Germinal center (tissue), 1 donor: Measurements from ENCODE around the gene PRAMEF4.
"Not testable (repeated sequence)": the region's sequence is repeated elsewhere in the genome, so short reads cannot be mapped to it uniquely, and the experiment has no call there.

Experiments
- DNase-seq: peaks from one replicate; pipeline ENCODE4 v3.0.0; 2012; ENCODE audit warnings: mixed read lengths, low spot score

The PRAMEF4 gene

DNA sequence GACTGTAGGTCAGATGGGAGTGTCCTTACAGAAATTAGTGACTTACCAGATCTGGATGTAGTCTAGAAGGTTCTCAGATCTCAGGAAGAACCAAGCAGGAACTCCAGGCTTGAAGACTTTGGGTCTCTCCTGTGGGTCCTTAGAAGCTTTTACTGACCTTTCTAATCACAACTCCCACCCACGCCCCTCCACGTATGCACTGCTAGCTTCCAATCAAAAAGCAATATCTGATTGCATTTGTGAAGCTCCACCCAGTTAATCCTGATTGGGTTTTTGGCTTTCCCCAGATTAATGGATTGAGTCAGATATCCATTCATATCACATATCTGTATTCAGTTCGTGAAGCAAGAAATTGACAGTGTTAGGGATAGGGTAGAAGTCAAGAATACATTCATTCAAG is at the start of gene PRAMEF4:
Gene PRAMEF4, minus strand, starts transcription at position 101 of the 400 bp plus-strand sequence. CDS start 2,807 bp downstream, outside the sequence.
- DNase-seq = not testable (repeated sequence)

DNA sequence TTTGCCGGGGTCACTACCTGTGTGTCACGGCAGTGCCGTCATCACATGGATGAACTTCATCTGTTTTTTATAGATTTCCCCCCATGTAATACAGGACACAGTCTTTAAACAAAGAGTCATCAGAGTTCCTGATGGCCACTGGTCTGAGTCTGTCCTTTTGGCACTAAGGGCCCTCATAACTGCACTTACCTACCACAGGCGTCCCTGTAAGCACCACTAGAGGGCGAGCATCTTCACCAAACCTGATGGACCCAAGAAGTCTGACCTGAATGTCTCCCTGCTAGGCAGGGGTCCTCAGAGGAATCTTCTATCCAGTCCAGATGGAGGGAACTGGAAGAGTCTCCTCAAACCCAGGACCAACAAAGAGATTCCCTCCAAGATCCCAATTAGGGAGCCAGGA is 38.4 kb upstream of the PRAMEF4 start:
- DNase-seq = not testable (repeated sequence)

DNA sequence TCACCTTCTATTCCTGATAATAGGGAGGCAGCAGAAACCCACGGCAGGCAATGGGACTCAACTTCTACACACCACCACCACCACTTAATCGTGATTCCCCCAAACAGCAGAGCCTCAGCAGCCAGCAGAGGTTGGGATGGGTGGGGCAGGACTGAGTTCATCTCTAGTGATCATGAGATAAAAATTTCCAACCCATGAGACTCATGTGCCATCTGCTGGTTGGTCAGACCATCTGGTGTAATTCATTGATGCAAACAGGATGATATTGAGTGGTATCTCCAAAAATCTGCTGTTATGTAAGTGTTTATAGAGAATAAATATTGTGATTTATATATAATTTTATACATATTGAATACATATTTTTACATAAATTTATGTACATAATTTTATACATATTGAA is 35.7 kb upstream of the PRAMEF4 start:
- not testable (repeated sequence) for DNase-seq

DNA sequence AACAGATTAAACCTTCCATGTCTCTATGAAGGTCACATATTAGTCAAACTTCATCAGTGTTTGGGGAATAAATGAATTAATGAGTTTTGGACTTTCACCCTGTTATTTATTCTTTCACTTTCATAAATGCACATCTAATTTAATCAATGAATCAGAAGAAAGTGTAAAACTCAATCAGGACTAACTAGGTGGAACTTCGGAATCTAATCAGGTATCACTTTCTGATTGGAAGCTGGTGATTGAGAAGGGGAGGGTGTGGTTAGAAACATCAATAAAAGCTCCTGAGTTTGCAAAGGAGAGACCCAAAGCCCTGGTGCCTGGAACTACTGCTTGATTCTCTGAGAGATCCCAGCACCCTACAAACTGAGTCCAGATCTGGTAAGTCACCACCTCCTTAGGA is 30.3 kb upstream of the PRAMEF4 start, which contains the start of gene PRAMEF7:
Gene PRAMEF7, plus strand, starts transcription at position 301 of the 400 bp plus-strand sequence. CDS start 1,083 bp downstream, outside the sequence.
- not testable (repeated sequence) for DNase-seq

DNA sequence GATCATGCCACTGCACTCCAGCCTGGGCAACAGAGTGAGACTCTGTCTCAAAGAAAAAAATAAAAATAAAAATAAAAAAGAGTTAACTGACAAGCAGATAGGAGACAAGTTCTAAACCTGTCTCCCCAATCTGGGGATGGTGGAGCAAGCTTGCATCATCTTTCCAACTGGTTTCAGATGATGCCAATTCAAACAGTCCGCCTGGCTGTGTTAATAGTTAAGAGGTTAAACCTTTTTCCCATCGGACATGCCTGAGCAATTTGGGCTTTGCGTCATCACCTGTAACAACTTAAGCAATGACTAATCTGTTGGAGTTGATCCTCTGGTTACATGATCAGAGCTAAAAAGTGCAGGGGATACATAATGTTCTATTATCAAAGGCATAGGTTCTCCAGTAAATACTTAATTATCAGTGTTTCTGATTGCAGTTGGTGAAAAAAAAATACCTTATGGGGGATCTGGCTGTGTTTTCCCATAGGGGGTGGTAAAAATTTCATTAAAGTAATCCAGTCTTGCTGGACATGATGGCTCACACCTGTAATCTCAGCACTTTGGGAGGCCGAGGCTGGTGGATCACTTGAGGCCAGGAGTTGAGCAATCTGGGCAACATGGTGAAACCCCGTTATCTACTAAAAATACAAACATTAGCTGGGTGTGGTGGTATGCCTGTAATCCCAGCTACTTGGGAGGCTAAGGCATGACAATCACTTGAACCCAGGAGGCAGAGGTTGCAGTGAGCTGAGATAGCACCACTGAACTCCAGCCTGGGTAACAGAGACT is 18.0 kb upstream of the PRAMEF4 start:
- not testable (repeated sequence) for DNase-seq

DNA sequence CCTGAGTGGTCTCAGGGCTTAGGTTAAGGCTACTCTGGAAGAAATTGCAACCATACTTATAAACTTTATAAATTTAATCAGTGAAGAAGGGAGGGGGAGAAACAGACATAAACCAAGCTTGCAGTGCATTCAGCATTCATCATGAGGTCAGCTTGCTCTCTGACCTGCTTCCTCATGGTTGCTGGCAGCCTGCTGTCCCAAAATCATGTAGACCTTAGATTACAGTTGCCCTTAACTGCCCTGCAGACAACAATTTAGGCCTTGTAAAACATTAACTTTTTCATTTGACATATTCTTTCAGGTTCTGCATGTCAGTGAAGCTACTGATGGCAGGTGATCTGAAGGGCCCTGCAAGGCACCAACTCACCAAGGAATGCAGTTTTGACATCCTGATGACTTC is 13.2 kb upstream of the PRAMEF4 start:
- not testable (repeated sequence) for DNase-seq

DNA sequence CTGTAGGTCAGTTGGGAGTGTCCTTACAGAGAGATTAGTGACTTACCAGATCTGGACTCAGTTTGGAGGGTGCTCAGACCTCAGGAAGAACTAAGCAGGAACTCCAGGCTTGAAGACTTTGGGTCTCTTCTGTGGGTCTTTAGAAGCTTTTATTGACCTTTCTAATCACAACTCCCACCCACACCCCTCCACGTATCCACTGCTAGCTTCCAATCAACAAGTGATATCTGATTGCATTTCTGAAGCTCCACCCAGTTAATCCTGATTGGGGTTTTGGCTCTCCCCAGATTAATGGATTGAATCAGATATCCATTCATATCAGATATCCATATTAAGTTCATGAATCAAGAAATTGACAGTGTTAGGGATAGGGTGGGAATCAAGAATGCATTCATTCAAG is 12.2 kb upstream of the PRAMEF4 start, which contains the start of gene PRAMEF10:
Gene PRAMEF10, minus strand, starts transcription at position 101 of the 400 bp plus-strand sequence. CDS start 2,423 bp downstream, outside the sequence.
- not testable (repeated sequence) for DNase-seq

DNA sequence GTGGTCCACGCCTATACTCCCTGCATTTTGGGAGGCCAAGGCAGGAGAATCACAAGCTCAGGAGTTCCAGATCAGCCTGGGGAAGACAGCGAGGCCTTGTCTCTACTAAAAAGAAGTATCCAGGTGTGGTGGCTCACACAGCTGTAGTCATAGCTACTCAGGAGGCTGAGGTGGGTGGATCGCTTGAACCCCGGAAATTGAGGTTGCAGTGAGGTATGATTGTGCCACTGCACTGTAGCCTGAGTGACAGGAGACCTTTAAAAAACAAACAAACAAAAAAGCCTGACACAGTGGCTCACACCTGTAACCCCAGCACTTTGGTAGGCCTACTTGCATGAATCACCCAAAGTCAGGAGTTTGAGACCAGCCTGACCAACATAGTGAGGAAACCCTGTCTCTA is 7.5 kb downstream of the PRAMEF4 start:
- not testable (repeated sequence) for DNase-seq

DNA sequence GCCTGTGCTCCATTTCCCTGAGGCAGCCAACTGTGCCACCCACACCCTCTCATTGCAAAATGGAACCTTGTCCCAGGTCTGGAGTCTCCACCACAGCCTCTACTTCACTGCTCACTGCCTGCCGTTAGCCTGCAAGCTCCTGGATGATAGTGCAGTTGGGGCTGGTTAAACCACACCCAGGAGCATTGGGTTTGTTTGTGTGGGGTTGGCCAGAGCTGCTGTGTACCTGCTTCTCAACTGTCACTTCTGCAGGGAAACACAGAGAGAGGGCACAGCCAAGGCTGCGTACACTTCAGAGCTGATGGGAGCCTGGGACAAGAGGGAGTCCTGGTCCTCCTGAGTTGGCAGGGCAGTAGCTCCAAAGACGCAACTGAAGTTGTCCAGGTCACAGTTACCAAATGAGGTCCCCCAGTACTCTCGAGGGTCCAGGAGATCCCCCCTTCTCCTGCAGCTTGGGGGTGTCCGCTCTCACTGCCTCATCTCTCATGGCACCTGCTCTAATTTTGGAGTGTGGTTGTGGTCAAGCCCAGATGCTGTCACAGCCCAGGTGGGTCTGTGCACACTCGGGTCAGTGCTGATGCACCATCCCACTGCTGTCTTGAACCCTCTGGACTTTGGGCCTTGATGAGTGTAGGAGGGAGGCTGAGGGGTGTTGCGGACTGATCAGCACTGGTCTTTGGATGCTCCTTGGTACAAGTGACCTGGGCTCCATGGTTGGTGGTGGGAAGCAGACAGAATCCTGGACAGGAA is 22.7 kb downstream of the PRAMEF4 start:
- not testable (repeated sequence) for DNase-seq

DNA sequence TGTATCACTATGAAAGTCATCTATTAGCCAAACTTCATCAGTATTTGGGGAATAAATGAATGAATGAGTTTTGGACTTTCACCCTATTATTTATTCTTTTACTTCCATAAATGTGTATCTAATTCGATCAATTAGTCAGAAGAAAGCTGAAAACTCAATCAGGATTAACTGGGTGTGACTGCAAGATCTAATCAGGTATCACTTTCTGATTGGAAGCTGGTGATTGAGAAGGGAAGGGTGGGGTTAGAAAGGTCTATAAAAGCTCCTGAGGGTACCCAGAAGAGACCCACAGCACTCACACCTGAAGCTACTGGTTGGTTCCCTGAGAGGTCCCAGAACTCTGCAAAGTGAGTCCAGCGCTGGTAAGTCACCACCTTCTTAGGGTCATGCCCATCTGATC is 29.2 kb downstream of the PRAMEF4 start, which contains the start of gene PRAMEF2:
Gene PRAMEF2, plus strand, starts transcription at position 301 of the 400 bp plus-strand sequence. CDS start 1,924 bp downstream, outside the sequence.
- not testable (repeated sequence) for DNase-seq

DNA sequence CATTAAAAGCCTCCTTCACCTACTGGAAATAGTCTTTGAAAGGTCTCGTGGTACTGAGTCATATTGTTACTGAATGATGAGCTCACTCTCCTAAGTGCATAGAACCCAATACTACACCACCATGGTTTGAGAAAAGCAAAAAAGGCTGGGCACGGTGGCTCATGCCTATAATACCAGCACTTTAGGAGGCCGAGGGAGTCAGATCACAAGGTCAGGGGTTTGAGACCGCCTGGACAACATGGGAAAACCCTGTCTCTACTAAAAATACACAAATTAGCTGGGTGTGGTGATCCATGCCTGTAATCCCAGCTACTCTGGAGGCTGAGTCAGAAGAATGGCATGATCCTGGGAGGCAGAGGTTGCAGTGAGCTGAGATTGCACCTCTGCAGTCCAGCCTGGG is 34.2 kb downstream of the PRAMEF4 start:
- no peak for DNase-seq

DNA sequence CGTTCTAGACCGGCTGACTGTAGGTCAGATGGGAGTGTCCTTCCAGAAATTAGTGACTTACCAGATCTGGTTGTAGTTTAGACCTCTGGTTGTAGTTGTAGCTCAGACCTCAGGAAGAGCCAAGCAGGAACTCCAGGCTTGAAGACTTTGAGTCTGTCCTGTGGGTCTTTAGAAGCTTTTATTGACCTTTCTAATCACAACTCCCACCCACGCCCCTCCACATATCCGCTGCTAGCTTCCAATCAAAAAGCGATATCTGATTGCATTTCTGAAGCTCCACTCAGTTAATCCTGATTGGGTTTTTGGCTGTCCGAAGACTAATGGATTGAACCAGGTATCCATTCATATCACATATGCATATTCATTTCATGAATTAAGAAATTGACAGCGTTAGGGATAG is 37.4 kb downstream of the PRAMEF4 start, which contains the start of gene HNRNPCL1:
Gene HNRNPCL1, minus strand, starts transcription at position 101 of the 400 bp plus-strand sequence. CDS start 431 bp downstream, outside the sequence.
- not testable (repeated sequence) for DNase-seq

DNA sequence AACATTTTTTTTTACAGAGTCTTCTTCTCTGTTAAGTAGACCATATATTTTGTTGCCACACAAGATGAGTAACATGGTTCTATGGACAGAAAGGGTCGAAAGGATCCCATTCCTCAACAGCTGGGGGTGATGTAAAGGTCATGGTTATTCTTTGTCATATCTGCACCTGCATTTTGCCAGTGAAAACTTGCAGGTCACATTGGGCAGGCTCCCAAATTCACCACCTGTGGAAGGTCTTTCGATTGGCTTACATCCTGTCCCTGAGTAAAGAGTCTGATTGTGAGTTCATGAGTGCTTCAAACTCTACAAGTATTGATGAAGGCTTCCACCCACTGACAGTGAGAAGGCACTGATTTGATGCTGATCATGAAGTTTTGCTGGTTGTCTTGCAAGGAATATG is 52.8 kb downstream of the PRAMEF4 start:
- not testable (repeated sequence) for DNase-seq

DNA sequence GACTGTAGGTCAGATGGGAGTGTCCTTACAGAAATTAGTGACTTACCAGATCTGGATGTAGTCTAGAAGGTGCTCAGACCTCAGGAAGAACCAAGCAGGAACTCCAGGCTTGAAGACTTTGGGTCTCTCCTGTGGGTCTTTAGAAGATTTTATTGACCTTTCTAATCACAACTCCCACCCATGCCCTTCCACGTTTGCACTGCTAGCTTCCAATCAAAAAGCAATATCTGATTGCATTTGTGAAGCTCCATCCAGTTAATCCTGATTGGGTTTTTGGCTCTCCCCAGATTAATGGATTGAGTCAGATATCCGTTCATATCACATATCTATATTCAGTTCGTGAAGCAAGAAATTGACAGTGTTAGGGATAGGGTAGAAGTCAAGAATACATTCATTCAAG is 54.7 kb downstream of the PRAMEF4 start, which contains the start of gene PRAMEF11:
Gene PRAMEF11, minus strand, starts transcription at position 101 of the 400 bp plus-strand sequence. CDS start 2,621 bp downstream, outside the sequence.
- DNase-seq = not testable (repeated sequence)
